ENCODE data around the gene SPG11. TPM values are rescaled to one million over a fixed set of nuclear protein-coding genes. Genes with fewer than 3 reads are reported as not detected.

The SPG11 gene
- total RNA-seq, 4 donors from 2014 or later = 65.1 to 195 (median 87.6) TPM

- Histone ChIP-seq H3K27ac (no peak overlapping the region), H3K27me3 (no peaks in the 10 kb centered on the region), H3K4me3 (no peak overlapping the region), H3K4me1 (peaks cover 27% of the 10 kb centered on the region), H3K36me3 (peaks cover 52% of the 10 kb centered on the region), H3K9me3 (no peaks in the 10 kb centered on the region)
- DNase-seq (ENCODE audit: low spot score in 2 of 2) = no peak
- WGBS = 93% methylated on average over 3 of the region's 3 CpGs
- TF ChIP-seq POLR2AphosphoS5 (IDR thresholded peaks at IDR 0.05) (no peak), EP300 (IDR thresholded peaks at IDR 0.05) (no peak), CTCF (IDR thresholded peaks at IDR 0.05) (no peak), POLR2A (IDR thresholded peaks at IDR 0.05) (no peak)
Observed at GRCh38 chr15:44659056-44659455, 4.4 kb downstream of the SPG11 start.

GRCh38 chr15:44657378-44657777 is 6.1 kb downstream of the SPG11 start:
- H3K4me3 ChIP-seq = no peak overlapping the region
- no peak for DNase-seq (ENCODE audit: low spot score in 2 of 2)
- H3K27ac ChIP-seq = no peak overlapping the region
- H3K4me1 ChIP-seq = peaks cover 19% of the 10 kb centered on the region
- H3K36me3 ChIP-seq = peaks cover 64% of the 10 kb centered on the region
- H3K9me3 ChIP-seq = no peaks in the 10 kb centered on the region
- no peak for TF ChIP-seq POLR2A (IDR thresholded peaks at IDR 0.05)
- no peaks in the 10 kb centered on the region for H3K27me3 ChIP-seq

- 83% methylated on average over 3 of the region's 3 CpGs for WGBS
- DNase-seq (ENCODE audit: low spot score in 2 of 2) = no peak
- no peak for TF ChIP-seq EP300 (IDR thresholded peaks at IDR 0.05)
- TF ChIP-seq POLR2A (IDR thresholded peaks at IDR 0.05) = no peak
- no peak for TF ChIP-seq CTCF (IDR thresholded peaks at IDR 0.05)
- TF ChIP-seq POLR2AphosphoS5 (IDR thresholded peaks at IDR 0.05) = no peak
- no peak overlapping the region for H3K27ac ChIP-seq
- no peaks in the 10 kb centered on the region for H3K9me3 ChIP-seq
- H3K4me3 ChIP-seq = no peak overlapping the region
- no peaks in the 10 kb centered on the region for H3K27me3 ChIP-seq
- H3K36me3 ChIP-seq = peaks cover 67% of the 10 kb centered on the region
- peaks cover 14% of the 10 kb centered on the region for H3K4me1 ChIP-seq
Observed at GRCh38 chr15:44656913-44657312, 6.5 kb downstream of the SPG11 start.

GRCh38 chr15:44656298-44656697 is 7.2 kb downstream of the SPG11 start:
- DNase-seq (ENCODE audit: low spot score in 2 of 2) = no peak
- no peak for TF ChIP-seq CTCF (IDR thresholded peaks at IDR 0.05)
- TF ChIP-seq POLR2AphosphoS5 (IDR thresholded peaks at IDR 0.05) = no peak
- no peak for TF ChIP-seq EP300 (IDR thresholded peaks at IDR 0.05)
- WGBS = 94% methylated on average over 1 of the region's 1 CpG
- H3K9me3 ChIP-seq = no peaks in the 10 kb centered on the region
- H3K27me3 ChIP-seq = no peaks in the 10 kb centered on the region
- H3K27ac ChIP-seq = no peak overlapping the region
- peaks cover 8% of the 10 kb centered on the region for H3K4me1 ChIP-seq
- no peak overlapping the region for H3K4me3 ChIP-seq
- H3K36me3 ChIP-seq = peaks cover 73% of the 10 kb centered on the region

- H3K9me3 ChIP-seq = no peaks in the 10 kb centered on the region
- WGBS = 89% methylated on average over 6 of the region's 6 CpGs
- TF ChIP-seq POLR2AphosphoS5 (IDR thresholded peaks at IDR 0.05) (no peak), CTCF (IDR thresholded peaks at IDR 0.05) (no peak), EP300 (IDR thresholded peaks at IDR 0.05) (no peak), POLR2A (IDR thresholded peaks at IDR 0.05) (no peak)
- H3K4me1 ChIP-seq = no peaks in the 10 kb centered on the region
- H3K36me3 ChIP-seq = peaks cover 84% of the 10 kb centered on the region
- H3K27ac ChIP-seq = no peak overlapping the region
- no peaks in the 10 kb centered on the region for H3K27me3 ChIP-seq
- no peak for DNase-seq (ENCODE audit: low spot score in 2 of 2)
- H3K4me3 ChIP-seq = no peak overlapping the region
Observed at GRCh38 chr15:44654858-44655257, 8.6 kb downstream of the SPG11 start.

GRCh38 chr15:44647637-44648036 is 15.8 kb downstream of the SPG11 start:
- TF ChIP-seq POLR2AphosphoS5 (IDR thresholded peaks at IDR 0.05) (no peak), POLR2A (IDR thresholded peaks at IDR 0.05) (no peak), EP300 (IDR thresholded peaks at IDR 0.05) (no peak), CTCF (IDR thresholded peaks at IDR 0.05) (no peak)
- H3K9me3 ChIP-seq = no peaks in the 10 kb centered on the region
- no peak overlapping the region for H3K4me3 ChIP-seq
- peaks cover 55% of the 10 kb centered on the region for H3K36me3 ChIP-seq
- no peaks in the 10 kb centered on the region for H3K4me1 ChIP-seq
- H3K27ac ChIP-seq = no peak overlapping the region
- DNase-seq (ENCODE audit: low spot score in 2 of 2) = no peak
- no peaks in the 10 kb centered on the region for H3K27me3 ChIP-seq

All from suprapubic skin (tissue), 4 donors.